Loucy (cell line): Measurements from ENCODE around the gene TSPAN9.

Experiments used
- H2AFZ ChIP-seq: fragments of 200-600 bp; sonication (generic); 2 replicates; pipeline ENCODE4 v1.6.0; 2016; ENCODE audit warnings: antibody characterized with exemption, mild to moderate bottlenecking, low read length, moderate library complexity
- H3F3A ChIP-seq: fragments of 200-600 bp; 2 replicates; pipeline ENCODE4 v1.6.0; 2016; ENCODE audit warnings: antibody characterized with exemption, low read depth, mild to moderate bottlenecking
- H3K27me3 ChIP-seq: fragments of 200-600 bp; sonication (generic); 2 replicates; pipeline ENCODE4 v1.6.1; 2014; ENCODE audit warnings: low read length, mild to moderate bottlenecking; ENCODE audit not compliant: insufficient read depth, poor library complexity, severe bottlenecking
- H3K36me3 ChIP-seq: fragments of 200-600 bp; sonication (generic); 2 replicates; pipeline ENCODE4 v1.6.1; 2016; ENCODE audit warnings: low read length; ENCODE audit not compliant: insufficient read depth
- H3K4me1 ChIP-seq: fragments of 200-600 bp; sonication (generic); 2 replicates; pipeline ENCODE4 v1.5.1; 2014; ENCODE audit warnings: low read length, mild to moderate bottlenecking; ENCODE audit not compliant: insufficient read depth, poor library complexity, severe bottlenecking
- H3K4me2 ChIP-seq: fragments of 200-600 bp; sonication (generic); 2 replicates; pipeline ENCODE4 v1.6.0; 2014; ENCODE audit warnings: antibody characterized with exemption, low read length, low read depth, mild to moderate bottlenecking; ENCODE audit not compliant: poor library complexity, severe bottlenecking
- H3K4me3 ChIP-seq: fragments of 200-600 bp; sonication (generic); 2 replicates; pipeline ENCODE4 v1.5.1; 2014; ENCODE audit warnings: low read length, mild to moderate bottlenecking, mixed read lengths; ENCODE audit not compliant: poor library complexity, severe bottlenecking
- H3K79me2 ChIP-seq: fragments of 200-600 bp; sonication (generic); 2 replicates; pipeline ENCODE4 v1.6.1; 2014; ENCODE audit warnings: low read length; ENCODE audit not compliant: insufficient read depth
- H3K9ac ChIP-seq: fragments of 200-600 bp; sonication (generic); 2 replicates; pipeline ENCODE4 v1.6.0; 2014; ENCODE audit warnings: mild to moderate bottlenecking, low read depth, low read length, moderate library complexity; ENCODE audit not compliant: poor library complexity, severe bottlenecking
- H3K9me2 ChIP-seq: fragments of 200-600 bp; sonication (generic); replicated peaks from 2 replicates; pipeline ENCODE4 v1.6.1; 2016; ENCODE audit warnings: low read depth, low read length, mixed read lengths
- H3K9me3 ChIP-seq: fragments of 200-600 bp; sonication (generic); 2 replicates; pipeline ENCODE4 v1.6.1; 2014; ENCODE audit warnings: mild to moderate bottlenecking, antibody characterized with exemption, low read length, low read depth; ENCODE audit not compliant: insufficient read depth
- H4K20me1 ChIP-seq: fragments of 200-600 bp; sonication (generic); 2 replicates; pipeline ENCODE4 v1.6.0; 2014; ENCODE audit warnings: antibody characterized with exemption, low read length, mild to moderate bottlenecking; ENCODE audit not compliant: insufficient read depth, poor library complexity, severe bottlenecking
- EZH2phosphoT487 ChIP-seq: fragments of 200-600 bp; IDR thresholded peaks from 2 replicates; pipeline ENCODE4 v1.6.1; 2018; ENCODE audit warnings: antibody characterized with exemption, mild to moderate bottlenecking, moderate library complexity, borderline replicate concordance
- TF ChIP-seq, protein P1 (sequence below): fragments of 200-600 bp; sonication (generic); conservative IDR thresholded peaks from 2 replicates; pipeline ENCODE4 v1.5.1; 2014; ENCODE audit warnings: mild to moderate bottlenecking, antibody characterized with exemption, low read length

Gene TSPAN9

DNA sequence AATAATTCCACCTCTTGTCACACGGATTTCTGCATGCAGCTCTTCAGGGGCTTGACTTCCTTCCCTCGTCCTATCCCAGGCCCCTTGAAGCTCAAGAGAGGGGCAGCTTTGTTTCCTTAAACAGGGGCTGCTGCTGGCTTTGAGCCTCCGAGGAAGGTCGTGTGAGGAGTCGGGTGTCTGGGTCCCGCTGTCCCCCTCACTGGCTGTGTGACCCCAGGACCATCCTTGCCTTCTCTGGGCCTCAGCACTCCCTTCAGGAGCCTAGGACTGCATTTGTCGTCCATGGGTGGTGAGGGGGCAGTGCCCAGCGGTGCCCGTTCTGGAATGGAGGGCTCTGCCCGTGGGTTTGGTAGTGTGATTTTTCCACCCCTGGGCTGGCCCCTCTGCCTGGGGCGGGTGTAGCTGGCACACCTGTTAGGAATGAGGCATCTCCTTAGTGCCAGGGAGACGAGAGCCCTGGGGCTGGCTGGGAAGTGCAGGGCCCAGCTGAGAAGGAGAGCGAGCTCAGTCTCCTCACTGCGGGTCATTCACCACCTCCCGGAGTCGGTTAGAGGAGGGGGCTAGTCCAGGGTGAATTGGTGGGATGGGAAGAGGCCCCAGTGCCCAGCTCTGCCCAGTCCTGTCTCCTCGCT is 60.8 kb downstream of the TSPAN9 start:
- H4K20me1 ChIP-seq: no peaks in the 10 kb centered on the region
- H3K9me2 ChIP-seq: no peaks in the 10 kb centered on the region
- H3K36me3 ChIP-seq: no peaks in the 10 kb centered on the region
- no peak overlapping the region for H3K4me2 ChIP-seq
- no peak overlapping the region for H2AFZ ChIP-seq
- TF ChIP-seq EZH2phosphoT487: no peak
- TF ChIP-seq, protein P1, sequence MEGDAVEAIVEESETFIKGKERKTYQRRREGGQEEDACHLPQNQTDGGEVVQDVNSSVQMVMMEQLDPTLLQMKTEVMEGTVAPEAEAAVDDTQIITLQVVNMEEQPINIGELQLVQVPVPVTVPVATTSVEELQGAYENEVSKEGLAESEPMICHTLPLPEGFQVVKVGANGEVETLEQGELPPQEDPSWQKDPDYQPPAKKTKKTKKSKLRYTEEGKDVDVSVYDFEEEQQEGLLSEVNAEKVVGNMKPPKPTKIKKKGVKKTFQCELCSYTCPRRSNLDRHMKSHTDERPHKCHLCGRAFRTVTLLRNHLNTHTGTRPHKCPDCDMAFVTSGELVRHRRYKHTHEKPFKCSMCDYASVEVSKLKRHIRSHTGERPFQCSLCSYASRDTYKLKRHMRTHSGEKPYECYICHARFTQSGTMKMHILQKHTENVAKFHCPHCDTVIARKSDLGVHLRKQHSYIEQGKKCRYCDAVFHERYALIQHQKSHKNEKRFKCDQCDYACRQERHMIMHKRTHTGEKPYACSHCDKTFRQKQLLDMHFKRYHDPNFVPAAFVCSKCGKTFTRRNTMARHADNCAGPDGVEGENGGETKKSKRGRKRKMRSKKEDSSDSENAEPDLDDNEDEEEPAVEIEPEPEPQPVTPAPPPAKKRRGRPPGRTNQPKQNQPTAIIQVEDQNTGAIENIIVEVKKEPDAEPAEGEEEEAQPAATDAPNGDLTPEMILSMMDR: no peak
- H3K4me1 ChIP-seq: no peaks in the 10 kb centered on the region
- H3K27me3 ChIP-seq: peaks cover 9% of the 10 kb centered on the region
- no peak overlapping the region for H3K9ac ChIP-seq
- no peaks in the 10 kb centered on the region for H3F3A ChIP-seq
- no peaks in the 10 kb centered on the region for H3K79me2 ChIP-seq
- no peaks in the 10 kb centered on the region for H3K9me3 ChIP-seq
- no peak overlapping the region for H3K4me3 ChIP-seq

DNA sequence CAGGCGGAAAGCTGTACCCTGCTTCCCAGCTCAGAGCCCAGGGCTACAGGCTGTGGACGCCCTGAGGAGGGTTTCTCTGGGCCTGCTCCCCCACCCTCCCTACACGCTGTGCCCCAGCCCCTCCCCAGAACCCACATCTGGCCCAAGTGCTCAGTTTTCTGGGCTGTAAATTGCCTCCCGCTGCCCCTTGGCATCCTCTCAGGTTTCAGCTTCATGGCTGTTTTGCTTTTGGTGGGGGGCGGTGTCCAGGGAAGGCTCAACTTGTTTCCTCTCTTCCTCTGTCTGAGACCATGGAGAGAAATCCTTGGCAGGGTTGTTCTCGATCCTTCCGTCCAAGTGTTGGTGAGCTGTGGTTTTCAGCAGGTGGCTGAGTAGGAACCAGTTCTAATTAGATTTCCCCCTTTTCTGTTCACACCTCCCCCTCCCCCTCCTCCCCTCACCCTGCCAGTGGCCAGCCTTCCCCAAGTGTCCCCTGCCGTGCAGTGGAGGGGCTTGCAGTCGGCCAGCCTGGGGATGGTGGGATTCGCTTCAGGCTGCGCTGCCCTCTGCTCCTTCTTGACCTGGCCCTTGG is 61.8 kb downstream of the TSPAN9 start:
- Histone ChIP-seq H3K4me1 (no peaks in the 10 kb centered on the region), H3K9me2 (no peaks in the 10 kb centered on the region), H3K9me3 (no peaks in the 10 kb centered on the region), H3K79me2 (no peaks in the 10 kb centered on the region), H3K27me3 (peaks cover 3% of the 10 kb centered on the region), H3K9ac (no peak overlapping the region), H3K4me3 (no peak overlapping the region), H4K20me1 (no peaks in the 10 kb centered on the region), H3K4me2 (no peak overlapping the region), H2AFZ (no peak overlapping the region), H3K36me3 (no peaks in the 10 kb centered on the region), H3F3A (no peaks in the 10 kb centered on the region)
- TF ChIP-seq, protein P1: no peak
- TF ChIP-seq EZH2phosphoT487: no peak

DNA sequence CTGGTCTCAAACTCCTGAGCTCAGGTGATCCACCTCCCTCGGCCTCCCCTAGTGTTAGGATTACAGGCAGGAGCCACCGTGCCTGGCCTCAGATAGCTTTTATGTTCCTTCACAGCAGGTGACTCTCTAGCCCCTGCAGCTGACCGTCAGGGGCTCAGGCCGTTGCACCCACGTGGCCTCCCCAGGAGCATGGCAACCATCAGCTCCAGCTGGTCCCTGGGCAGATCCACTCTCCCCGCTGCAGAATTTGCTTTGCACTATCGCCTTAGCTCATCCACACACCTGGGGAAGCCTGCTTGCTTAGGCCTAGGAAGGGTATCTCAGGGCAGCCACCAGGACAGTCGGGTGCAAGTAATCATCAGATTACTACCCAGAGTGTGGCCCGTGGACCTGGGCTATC is 62.6 kb downstream of the TSPAN9 start:
- TF ChIP-seq, protein P1: no peak
- TF ChIP-seq EZH2phosphoT487: no peak
- Histone ChIP-seq H3K9me3 (no peaks in the 10 kb centered on the region), H3K79me2 (no peaks in the 10 kb centered on the region), H2AFZ (no peak overlapping the region), H3F3A (no peaks in the 10 kb centered on the region), H4K20me1 (no peaks in the 10 kb centered on the region), H3K4me3 (no peak overlapping the region), H3K9me2 (no peaks in the 10 kb centered on the region), H3K36me3 (no peaks in the 10 kb centered on the region), H3K4me2 (no peak overlapping the region), H3K9ac (no peak overlapping the region), H3K27me3 (no peaks in the 10 kb centered on the region), H3K4me1 (no peaks in the 10 kb centered on the region)
